ENCODE results near the gene ZNF619. TPM values are rescaled to one million over a fixed set of nuclear protein-coding genes. Genes with fewer than 3 reads are reported as not detected.

Gene ZNF619
- total and polyA plus RNA-seq, 9 of the 15 experiments (the other 6 are each of a cell fraction or from before 2014, with no cell fraction given), result 1.3 to 9.1 (median 6.3) TPM

- TF ChIP-seq REST (IDR thresholded peaks at IDR 0.05; ENCODE audit: borderline replicate concordance) (0 out of 2 replicates have a peak, but pooled peaks have one; percentile 16), REST (CRISPR knock-in tag; IDR thresholded peaks at IDR 0.05; ENCODE audit: low read depth) (no peak; the same call in 1 of the 2 replicates), DLX4 (CRISPR knock-in tag; IDR thresholded peaks at IDR 0.05) (no peak), MTA2 (IDR thresholded peaks at IDR 0.05; ENCODE audit: low read depth) (no peak), PHB (CRISPR knock-in tag; IDR thresholded peaks at IDR 0.05) (no peak), ZNF445 (CRISPR knock-in tag; IDR thresholded peaks at IDR 0.05; ENCODE audit: low read depth) (no peak), MITF (IDR thresholded peaks at IDR 0.05) (no peak), C11orf30 (IDR thresholded peaks at IDR 0.05; ENCODE audit: low read depth) (peak; percentile 24; the same call in 1 of the 2 replicates), MXD1 (CRISPR knock-in tag; IDR thresholded peaks at IDR 0.05; ENCODE audit: borderline replicate concordance, poor library complexity, severe bottlenecking) (no peak), KDM2B (CRISPR knock-in tag; IDR thresholded peaks at IDR 0.05) (no peak), ZNF311 (CRISPR knock-in tag; IDR thresholded peaks at IDR 0.05) (no peak), ETV6 (IDR thresholded peaks at IDR 0.05; ENCODE audit: borderline replicate concordance in 1 of 2, low read depth in 2 of 2, low read length in 1 of 2) (no peak), ETV6 (CRISPR knock-in tag; IDR thresholded peaks at IDR 0.05; ENCODE audit: borderline replicate concordance) (no peak), BHLHE40 (IDR thresholded peaks at IDR 0.05; ENCODE audit: low read length) (no peak), TCF3 (CRISPR knock-in tag; IDR thresholded peaks at IDR 0.05) (0 out of 2 replicates have a peak, but pooled peaks have one; percentile 26), KDM1A (IDR thresholded peaks at IDR 0.05) (no peak), ARHGAP35 (IDR thresholded peaks at IDR 0.05; ENCODE audit: partially characterized antibody) (no peak)
Observed at GRCh38 chr3:40505599-40506462, 28.9 kb downstream of the ZNF619 start, which contains the start of gene ZNF620 (continued).

All from K562 (cell line).